Articular chondrocyte of knee joint (primary cell): ENCODE results near the gene NF2. TPM values are rescaled to one million over a fixed set of nuclear protein-coding genes. Genes with fewer than 3 reads are reported as not detected.

Source experiments
- small RNA-seq: library from RNA; depleted of rRNA; stranded (forward); fragments of <200 nt; gene quantifications from one replicate; pipeline ENCODE3, GENCODE V24; 2012
- total RNA-seq: library from RNA; depleted of rRNA; stranded (reverse); fragments of >200 nt; gene quantifications from 2 replicates; pipeline ENCODE4 v1.2.3, GENCODE V29; 2012

The NF2 gene
- 120 TPM in 2 replicates for total RNA-seq

GRCh38 chr22:29603358-29604075 is at the start of gene NF2:
NF2 (plus strand) TSS chr22:29603633; CDS start chr22:29603999, 366 bp downstream.

DNA sequence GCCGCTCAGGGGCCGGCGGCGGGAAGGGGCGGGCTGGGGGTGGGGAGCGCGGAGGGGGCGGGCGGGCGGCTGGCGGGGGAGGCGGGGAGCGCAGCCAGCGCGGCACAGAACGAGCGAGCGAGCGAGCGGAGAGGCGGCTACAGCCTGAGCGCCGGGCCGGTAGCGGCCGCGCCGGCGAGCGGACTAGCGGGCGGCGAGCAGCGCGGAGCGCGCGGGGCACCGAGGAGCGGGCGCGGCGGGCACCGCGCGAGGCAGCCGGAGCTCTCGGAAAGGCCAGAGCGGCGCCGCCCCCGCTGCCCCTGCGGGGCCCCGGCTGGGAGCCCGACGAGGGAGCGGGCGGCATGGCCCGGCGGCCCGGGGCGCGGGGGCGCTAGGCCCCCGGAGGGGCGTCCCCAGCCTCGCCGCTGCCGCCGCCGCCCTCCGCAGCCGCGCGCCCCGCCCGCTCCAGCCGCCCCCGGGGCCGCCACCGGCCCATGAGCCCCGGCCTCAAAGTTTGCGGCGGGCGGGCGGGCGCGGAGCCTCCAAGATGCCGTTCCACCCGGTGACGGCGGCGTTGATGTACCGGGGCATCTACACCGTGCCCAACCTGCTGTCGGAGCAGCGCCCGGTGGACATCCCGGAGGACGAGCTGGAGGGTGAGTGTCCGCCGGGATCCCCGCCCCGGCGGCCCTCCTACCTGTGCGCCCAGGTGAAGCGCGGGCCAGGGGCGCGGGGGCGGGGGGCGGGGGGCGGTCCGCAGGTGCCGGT is 116.6 kb downstream of the NF2 start, which contains the start of gene CABP7:
Gene CABP7 (plus strand): TSS at position 105 of the 747 bp plus-strand sequence. CDS start 422 bp downstream, at position 527.

Small RNA genes within 50 kb of the gene (small RNA-seq; reads per million reads assigned to genes)
- not detected for gene AC004882.2

Other genes with a start within 250 kb of the NF2 start
- 44.9 and 46.0 TPM in 2 replicates for gene AP1B1, start 215.1 kb upstream of the NF2 start, total RNA-seq
- gene RFPL1, start 165.1 kb upstream of the NF2 start, total RNA-seq = not detected in 2 replicates
- gene NEFH, start 123.4 kb upstream of the NF2 start, total RNA-seq = 0.22 and 0.39 TPM in 2 replicates
- gene THOC5, start 49.9 kb upstream of the NF2 start, total RNA-seq = 44.0 and 53.4 TPM in 2 replicates
- gene NIPSNAP1, start 22.5 kb upstream of the NF2 start, total RNA-seq = 41.4 and 42.5 TPM in 2 replicates
- not detected in 2 replicates for gene CABP7, start 116.4 kb downstream of the NF2 start, total RNA-seq
- 15.9 and 17.8 TPM in 2 replicates for gene ZMAT5, start 163.4 kb downstream of the NF2 start, total RNA-seq
- gene UQCR10, start 163.7 kb downstream of the NF2 start, total RNA-seq = 36.1 and 39.9 TPM in 2 replicates
- 30.4 and 31.9 TPM in 2 replicates for gene ASCC2, start 234.6 kb downstream of the NF2 start, total RNA-seq